Measurements from ENCODE around the gene ARMC7. TPM values are rescaled to one million over a fixed set of nuclear protein-coding genes. Genes with fewer than 3 reads are reported as not detected.

ARMC7 gene
- total and polyA plus RNA-seq, 2 of the 13 experiments (the other 11 are each of a cell fraction or from before 2014, with no cell fraction given), result 3.9 to 4.2 TPM

DNA sequence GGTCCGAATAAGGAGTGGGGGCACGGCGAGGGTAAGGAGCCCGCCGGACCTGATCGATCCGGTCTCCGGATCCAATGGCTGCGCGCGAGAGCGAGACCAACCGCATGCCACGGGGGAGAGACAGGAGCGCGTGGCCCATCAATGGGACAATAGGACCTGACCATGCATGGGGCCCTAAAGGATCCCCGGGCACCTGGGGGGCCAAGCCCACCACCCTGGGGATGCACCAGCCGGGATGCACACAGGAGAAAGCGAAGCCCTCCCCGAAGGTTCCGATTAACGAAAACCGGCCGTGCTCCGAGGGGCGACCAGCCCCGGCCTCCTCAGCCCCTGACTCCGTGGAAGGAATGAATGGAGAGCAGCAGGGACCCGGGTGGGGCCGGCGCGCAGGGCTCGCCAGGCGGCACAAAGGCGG, 44.0 kb downstream of the ARMC7 start (continued):
- TF ChIP-seq, protein P1, sequence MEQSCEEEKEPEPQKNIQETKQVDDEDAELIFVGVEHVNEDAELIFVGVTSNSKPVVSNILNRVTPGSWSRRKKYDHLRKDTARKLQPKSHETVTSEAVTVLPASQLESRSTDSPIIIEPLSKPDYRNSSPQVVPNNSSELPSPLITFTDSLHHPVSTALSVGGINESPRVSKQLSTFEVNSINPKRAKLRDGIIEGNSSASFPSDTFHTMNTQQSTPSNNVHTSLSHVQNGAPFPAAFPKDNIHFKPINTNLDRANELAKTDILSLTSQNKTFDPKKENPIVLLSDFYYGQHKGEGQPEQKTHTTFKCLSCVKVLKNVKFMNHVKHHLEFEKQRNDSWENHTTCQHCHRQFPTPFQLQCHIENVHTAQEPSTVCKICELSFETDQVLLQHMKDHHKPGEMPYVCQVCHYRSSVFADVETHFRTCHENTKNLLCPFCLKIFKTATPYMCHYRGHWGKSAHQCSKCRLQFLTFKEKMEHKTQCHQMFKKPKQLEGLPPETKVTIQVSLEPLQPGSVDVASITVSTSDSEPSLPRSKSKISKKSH (CRISPR knock-in tag; IDR thresholded peaks at IDR 0.05; ENCODE audit: borderline replicate concordance), result 0 out of 2 replicates have a peak, but pooled peaks have one; percentile 52
- TF ChIP-seq GZF1 (CRISPR knock-in tag; IDR thresholded peaks at IDR 0.05), result no peak
- no peak for TF ChIP-seq ZMYM2 (CRISPR knock-in tag; IDR thresholded peaks at IDR 0.05)
- peak; percentile 72; the same call in 1 of the 2 replicates for TF ChIP-seq ZNF670 (CRISPR knock-in tag; IDR thresholded peaks at IDR 0.05; ENCODE audit: borderline replicate concordance)
- no peak for TF ChIP-seq ZNF772 (CRISPR knock-in tag; IDR thresholded peaks at IDR 0.05)
- TF ChIP-seq, protein P2, sequence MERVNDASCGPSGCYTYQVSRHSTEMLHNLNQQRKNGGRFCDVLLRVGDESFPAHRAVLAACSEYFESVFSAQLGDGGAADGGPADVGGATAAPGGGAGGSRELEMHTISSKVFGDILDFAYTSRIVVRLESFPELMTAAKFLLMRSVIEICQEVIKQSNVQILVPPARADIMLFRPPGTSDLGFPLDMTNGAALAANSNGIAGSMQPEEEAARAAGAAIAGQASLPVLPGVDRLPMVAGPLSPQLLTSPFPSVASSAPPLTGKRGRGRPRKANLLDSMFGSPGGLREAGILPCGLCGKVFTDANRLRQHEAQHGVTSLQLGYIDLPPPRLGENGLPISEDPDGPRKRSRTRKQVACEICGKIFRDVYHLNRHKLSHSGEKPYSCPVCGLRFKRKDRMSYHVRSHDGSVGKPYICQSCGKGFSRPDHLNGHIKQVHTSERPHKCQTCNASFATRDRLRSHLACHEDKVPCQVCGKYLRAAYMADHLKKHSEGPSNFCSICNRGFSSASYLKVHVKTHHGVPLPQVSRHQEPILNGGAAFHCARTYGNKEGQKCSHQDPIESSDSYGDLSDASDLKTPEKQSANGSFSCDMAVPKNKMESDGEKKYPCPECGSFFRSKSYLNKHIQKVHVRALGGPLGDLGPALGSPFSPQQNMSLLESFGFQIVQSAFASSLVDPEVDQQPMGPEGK (CRISPR knock-in tag; IDR thresholded peaks at IDR 0.05), result peak; percentile 32; the same call in 1 of the 2 replicates
- TF ChIP-seq TEAD2 (CRISPR knock-in tag; IDR thresholded peaks at IDR 0.05), result no peak
- 0 out of 2 replicates have a peak, but pooled peaks have one; percentile 10 for TF ChIP-seq ZSCAN20 (CRISPR knock-in tag; IDR thresholded peaks at IDR 0.05; ENCODE audit: borderline replicate concordance)
- no peak for TF ChIP-seq ZBTB8A (CRISPR knock-in tag; IDR thresholded peaks at IDR 0.05; ENCODE audit: borderline replicate concordance, low read depth)
- TF ChIP-seq ARID4A (CRISPR knock-in tag; IDR thresholded peaks at IDR 0.05; ENCODE audit: borderline replicate concordance), result peak; percentile 53
- 0 out of 2 replicates have a peak, but pooled peaks have one; percentile 37 for TF ChIP-seq HDAC2 (CRISPR knock-in tag; IDR thresholded peaks at IDR 0.05)
- TF ChIP-seq TFDP1 (CRISPR knock-in tag; IDR thresholded peaks at IDR 0.05; ENCODE audit: borderline replicate concordance), result no peak
- TF ChIP-seq ZNF224 (CRISPR knock-in tag; IDR thresholded peaks at IDR 0.05), result no peak
- TF ChIP-seq TIGD3 (CRISPR knock-in tag; IDR thresholded peaks at IDR 0.05; ENCODE audit: borderline replicate concordance), result 0 out of 2 replicates have a peak, but pooled peaks have one; percentile 8
- 0 out of 2 replicates have a peak, but pooled peaks have one; percentile 17 for TF ChIP-seq CERS6 (CRISPR knock-in tag; IDR thresholded peaks at IDR 0.05)
- no peak for TF ChIP-seq MAFG (CRISPR knock-in tag; IDR thresholded peaks at IDR 0.05)
- no peak for TF ChIP-seq ZNF282 (IDR thresholded peaks at IDR 0.05; ENCODE audit: partially characterized antibody)
- TF ChIP-seq ZNF776 (CRISPR knock-in tag; IDR thresholded peaks at IDR 0.05), result no peak
